SK-N-SH (cell line): ENCODE data around the gene ZNF484. TPM values are rescaled to one million over a fixed set of nuclear protein-coding genes. Genes with fewer than 3 reads are reported as not detected.

ENCODE experiments used
- CTCF ChIA-PET: fragments of 300-600, 350-600 bp; formaldehyde crosslinking; extraction: SDS; loops from one replicate; lab custom pipeline; 2021; lab: Yijun Ruan, JAX
- POLR2A ChIA-PET: fragments of 350-600 bp; sonication (Branson Sonifier 250); formaldehyde crosslinking; extraction: SDS; loops from one replicate; lab custom pipeline; 2020; ENCODE audit warnings: antibody characterized with exemption, inconsistent platforms; lab: Yijun Ruan, JAX
- DNase-seq: peaks from one replicate; pipeline ENCODE4 v3.0.0; 2012
- H2AFZ ChIP-seq: fragments of 200-600 bp; sonication (generic); 2 replicates; pipeline ENCODE4 v1.8.1; 2016; ENCODE audit warnings: antibody characterized with exemption, mild to moderate bottlenecking, low read depth
- H3F3A ChIP-seq: fragments of 200-600 bp; sonication (generic); replicated peaks from 2 replicates; pipeline ENCODE3; 2016; ENCODE audit warnings: antibody characterized with exemption, mild to moderate bottlenecking; ENCODE audit not compliant: insufficient read depth
- H3K27ac ChIP-seq, 2 experiments: fragments of 200-500 bp in 1 of 2; fragments of 200-600 bp in 1 of 2; sonication (Bioruptor generic) in 1 of 2; sonication (generic), shearing (Covaris generic) in 1 of 2; 2 replicates each; pipeline versions ENCODE4 v1.5.1 to v1.6.1; 2014 to 2016; ENCODE audit warnings: low read depth in 2 of 2, inconsistent platforms in 1 of 2, low read length in 1 of 2, mild to moderate bottlenecking in 1 of 2, mixed read lengths in 1 of 2
- H3K27me3 ChIP-seq: fragments of 200-600 bp; sonication (generic), shearing (Covaris generic); 2 replicates; pipeline ENCODE4 v1.6.1; 2016; ENCODE audit warnings: mixed run types; ENCODE audit not compliant: insufficient read depth
- H3K36me3 ChIP-seq, 2 experiments: fragments of 200-500 bp in 1 of 2; fragments of 200-600 bp in 1 of 2; sonication (Bioruptor generic) in 1 of 2; sonication (generic) in 1 of 2; replicated peaks in 1 of 2; 2 replicates each; pipeline versions ENCODE3 to v1.5.1; 2014 to 2016; ENCODE audit warnings: low read length in 1 of 2, mild to moderate bottlenecking in 1 of 2; ENCODE audit not compliant: insufficient read depth in 2 of 2, control insufficient read depth in 1 of 2
- H3K4me1 ChIP-seq, 2 experiments: fragments of 200-500 bp in 1 of 2; fragments of 200-600 bp in 1 of 2; sonication (Bioruptor generic) in 1 of 2; sonication (generic), shearing (Covaris generic) in 1 of 2; 2 replicates each; pipeline versions ENCODE4 v1.5.1 to v1.6.1; 2014 to 2016; ENCODE audit warnings: low read depth in 1 of 2, low read length in 1 of 2, mixed run types in 1 of 2; ENCODE audit not compliant: insufficient read depth in 2 of 2, control insufficient read depth in 1 of 2
- H3K4me2 ChIP-seq: fragments of 200-600 bp; sonication (generic), shearing (Covaris generic); 2 replicates; pipeline ENCODE4 v1.6.1; 2017; ENCODE audit warnings: mixed run types
- H3K4me3 ChIP-seq, 2 experiments: fragments of 200-500 bp in 1 of 2; fragments of 200-600 bp in 1 of 2; sonication (Bioruptor generic) in 1 of 2; sonication (generic), shearing (Covaris generic) in 1 of 2; 2 replicates each; pipeline versions ENCODE4 v1.5.1 to v1.8.1; 2014 to 2016; ENCODE audit warnings: low read depth in 2 of 2, inconsistent platforms in 1 of 2, low read length in 1 of 2, mild to moderate bottlenecking in 1 of 2, mixed read lengths in 1 of 2, moderate library complexity in 1 of 2
- H3K79me2 ChIP-seq: fragments of 200-600 bp; sonication (generic); 2 replicates; pipeline ENCODE4 v1.8.1; 2017; ENCODE audit warnings: mild to moderate bottlenecking; ENCODE audit not compliant: insufficient read depth
- H3K9ac ChIP-seq: fragments of 200-600 bp; sonication (generic); 2 replicates; pipeline ENCODE4 v1.6.1; 2017; ENCODE audit warnings: mixed run types
- H3K9me2 ChIP-seq: fragments of 200-600 bp; sonication (generic); 2 replicates; pipeline ENCODE4 v1.6.1; 2017; ENCODE audit warnings: mixed run types
- H3K9me3 ChIP-seq: fragments of 200-600 bp; sonication (generic); 2 replicates; pipeline ENCODE4 v1.6.1; 2017; ENCODE audit warnings: mixed run types, mild to moderate bottlenecking, moderate library complexity
- H4K20me1 ChIP-seq: fragments of 200-600 bp; sonication (generic); 2 replicates; pipeline ENCODE4 v1.6.1; 2017; ENCODE audit warnings: mild to moderate bottlenecking, mixed run types; ENCODE audit not compliant: insufficient read depth
- FOSL2 ChIP-seq: IDR thresholded peaks from 2 replicates; pipeline ENCODE4 v1.4.0; 2012; ENCODE audit warnings: low read depth, mild to moderate bottlenecking, moderate library complexity, borderline replicate concordance
- FOXM1 ChIP-seq: IDR thresholded peaks from 2 replicates; pipeline ENCODE4 v1.4.0; 2012; ENCODE audit warnings: low read depth, mild to moderate bottlenecking
- MXI1 ChIP-seq: IDR thresholded peaks from 2 replicates; pipeline ENCODE4 v1.6.1; 2012; ENCODE audit warnings: mild to moderate bottlenecking, low read depth, low read length, improper control_type of control experiment
- NRF1 ChIP-seq: IDR thresholded peaks from 2 replicates; pipeline ENCODE4 v1.6.1; 2012; ENCODE audit warnings: low read depth, mild to moderate bottlenecking, low read length
- PBX3 ChIP-seq: IDR thresholded peaks from 2 replicates; pipeline ENCODE4; 2012
- POLR2AphosphoS5 ChIP-seq: IDR thresholded peaks from 2 replicates; pipeline ENCODE4 v1.6.1; 2012; ENCODE audit warnings: low read depth, low read length
- REST ChIP-seq: IDR thresholded peaks from 2 replicates; pipeline ENCODE4 v1.6.1; 2012; ENCODE audit warnings: mild to moderate bottlenecking, low read depth, low read length, moderate library complexity
- YY1 ChIP-seq: IDR thresholded peaks from 2 replicates; pipeline ENCODE4 v1.4.0; 2012; ENCODE audit warnings: low read depth, mild to moderate bottlenecking
- ZBTB33 ChIP-seq: IDR thresholded peaks from 2 replicates; pipeline ENCODE4 v1.4.0; 2012; ENCODE audit warnings: low read depth, borderline replicate concordance
- WGBS: methylation state at CpG from one replicate; pipeline ENCODE4 v1.1.6; 2017; ENCODE audit warnings: low lambda C conversion rate; 5-methylcytosine and 5-hydroxymethylcytosine counted together
- polyA plus RNA-seq, 3 experiments: library from polyadenylated mRNA; depleted of rRNA; stranded (reverse); fragments of >200 nt; gene quantifications; 2 replicates each; pipeline ENCODE4 v1.2.3, GENCODE V29; 2012

ZNF484 gene
- polyA plus RNA-seq, 1 of the 3 experiments (the other 2 are of a cell fraction) = 0.79 TPM

- DNase-seq = no peak
- no peak overlapping the region for H3K27ac ChIP-seq
- POLR2A ChIA-PET = no interaction called here
- no peaks in the 10 kb centered on the region for H3K9me2 ChIP-seq
- 89% methylated on average over 1 of the region's 1 CpG for WGBS
- H3F3A ChIP-seq = peaks cover 3% of the 10 kb centered on the region
- H3K9me3 ChIP-seq = 0 out of 2 replicates have a peak, but pooled peaks cover 3% of the 10 kb centered on the region
- TF ChIP-seq FOSL2 = no peak
- TF ChIP-seq YY1 = no peak
- TF ChIP-seq PBX3 = no peak
- TF ChIP-seq, all 33 proteins: peak for 0
- Histone ChIP-seq H3K79me2 (peaks cover 26% of the 10 kb centered on the region; the same call in 1 of the 2 replicates), H3K4me1 (no peaks in the 10 kb centered on the region), H3K9ac (no peak overlapping the region), H2AFZ (no peak overlapping the region), H3K27me3 (no peaks in the 10 kb centered on the region), H3K36me3 (peaks cover 14 to 43% of the 10 kb centered on the region in 2 experiments), H4K20me1 (no peaks in the 10 kb centered on the region), H3K4me2 (no peak overlapping the region), H3K4me3 (no peak overlapping the region)
- CTCF ChIA-PET = interaction anchor here (1.4 kb wide), 1 partner anchor 48 kb away, joined by 3 read pairs; no protein-coding TSS in a partner anchor
These were observed 17.0 kb downstream of the ZNF484 start for GRCh38 chr9:92860867-92861266.

- Histone ChIP-seq H3K9me3 (0 out of 2 replicates have a peak, but pooled peaks cover 3% of the 10 kb centered on the region), H2AFZ (no peak overlapping the region), H3K4me3 (no peak overlapping the region), H4K20me1 (no peaks in the 10 kb centered on the region), H3K36me3 (peaks cover 43 to 68% of the 10 kb centered on the region in 2 experiments), H3K9ac (no peak overlapping the region), H3K4me2 (no peak overlapping the region), H3K9me2 (no peaks in the 10 kb centered on the region), H3K27ac (no peak overlapping the region), H3K79me2 (peaks cover 10% of the 10 kb centered on the region; the same call in 1 of the 2 replicates)
- CTCF ChIA-PET = interaction anchor here (1.0 kb wide), 1 partner anchor 13 kb away, joined by 3 read pairs; no protein-coding TSS in a partner anchor
- DNase-seq = no peak
- TF ChIP-seq FOSL2 (no peak), MXI1 (no peak), POLR2AphosphoS5 (no peak), ZBTB33 (no peak), FOXM1 (no peak), NRF1 (no peak), REST (no peak)
- TF ChIP-seq, all 33 proteins: peak for 0
- no peaks in the 10 kb centered on the region for H3K27me3 ChIP-seq
- no peaks in the 10 kb centered on the region for H3K4me1 ChIP-seq
- POLR2A ChIA-PET = no interaction called here
- H3F3A ChIP-seq = peaks cover 3% of the 10 kb centered on the region
These were observed 20.6 kb downstream of the ZNF484 start for GRCh38 chr9:92857236-92857635.
